Body of pancreas (tissue), 4 donors: ENCODE measurements around the gene GLT8D1. TPM values are rescaled to one million over a fixed set of nuclear protein-coding genes. Genes with fewer than 3 reads are reported as not detected.
"Not testable (repeated sequence)": the region's sequence is repeated elsewhere in the genome, so short reads cannot be mapped to it uniquely, and the experiment has no call there.

Experiments used
- ATAC-seq: fragments of 150-250 bp; one replicate; pipeline ENCODE4 v1.9.1; 2016
- DNase-seq, 4 donors: peaks; one replicate each; pipeline ENCODE4 v3.0.0-alpha.2; 2019
- H3K27ac ChIP-seq, 4 donors: fragments of 200-600 bp; sonication (generic); 1 replicate in 3 of 4; 2 replicates in 1 of 4; pipeline versions ENCODE4 v1.5.1 to v1.6.1; 2016 to 2019; ENCODE audit warnings: mild to moderate bottlenecking in 1 of 4, mixed read lengths in 1 of 4, moderate library complexity in 1 of 4
- H3K27me3 ChIP-seq, 2 donors: fragments of 200-600 bp; sonication (generic); one replicate each; pipeline ENCODE4 v1.6.0; 2016; ENCODE audit warnings: mild to moderate bottlenecking in 1 of 2
- H3K36me3 ChIP-seq, 2 donors: fragments of 200-600 bp; sonication (generic); replicated peaks in 1 of 2; 2 replicates each; pipeline ENCODE4 v1.5.1; 2016; ENCODE audit warnings: low read depth in 2 of 2; ENCODE audit not compliant: insufficient read depth in 1 of 2
- H3K4me1 ChIP-seq: fragments of 200-600 bp; sonication (generic); one replicate; pipeline ENCODE4 v1.6.0; 2016
- H3K4me3 ChIP-seq, 2 donors: fragments of 200-600 bp; sonication (generic); 1 replicate in 1 of 2; 2 replicates in 1 of 2; pipeline ENCODE4 v1.5.1; 2016 to 2019
- H3K9me3 ChIP-seq, 3 donors: fragments of 200-600 bp; sonication (generic); 1 replicate in 2 of 3; 2 replicates in 1 of 3; pipeline ENCODE4 v1.5.1; 2016
- POLR2A ChIP-seq, 3 donors: fragments of 450-650 bp; IDR thresholded peaks; one replicate each; pipeline ENCODE4 v1.6.1; 2016; ENCODE audit warnings: antibody characterized with exemption in 3 of 3, mild to moderate bottlenecking in 2 of 3
- WGBS, 2 donors: methylation state at CpG; one replicate each; pipeline ENCODE4 v1.1.5; 2017; 5-methylcytosine and 5-hydroxymethylcytosine counted together
- intact Hi-C: fragments of 100-400 bp; cut with DNase I; formaldehyde crosslinking; loops from one replicate; pipeline ENCODE4 v1.15.1; 2023
- total RNA-seq, 2 donors: library from RNA; depleted of rRNA; stranded (reverse); fragments of >200 nt; gene quantifications; one replicate each; pipeline ENCODE4 v1.1.0, GENCODE V29; 2016
- TF ChIP-seq, protein P1 (sequence below), 7 experiments: fragments of 450-650 bp in 4 of 7; fragments of 200-600 bp in 3 of 7; sonication (generic) in 3 of 7; IDR thresholded peaks; one replicate each; pipeline ENCODE4 v1.5.1; 2016 to 2019; ENCODE audit warnings: antibody characterized with exemption in 7 of 7

GLT8D1 gene
- total RNA-seq, 2 donors from 2014 or later: 43.8 to 92.0 TPM

DNA sequence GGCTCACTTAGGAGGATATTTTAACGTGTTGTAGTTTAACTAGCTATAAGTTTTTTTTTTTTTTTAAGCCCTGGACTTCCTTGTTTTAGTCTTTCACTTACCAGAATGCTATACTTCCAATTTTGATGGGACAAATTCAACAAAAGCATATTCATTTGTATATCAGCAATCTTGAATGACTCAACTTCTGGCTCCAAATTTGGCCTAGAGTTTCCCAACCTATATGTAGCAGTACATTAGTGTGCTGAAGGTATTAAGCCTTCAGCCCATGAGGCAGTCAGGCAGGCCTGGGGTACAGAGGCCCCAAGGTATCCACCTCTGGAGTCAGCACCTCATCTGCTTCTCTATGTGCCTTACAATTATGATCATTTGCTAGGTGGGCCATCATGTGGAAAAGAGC, 25.8 kb downstream of the GLT8D1 start:
- no peak for TF ChIP-seq POLR2A (IDR thresholded peaks at IDR 0.05)
- TF ChIP-seq, protein P1, sequence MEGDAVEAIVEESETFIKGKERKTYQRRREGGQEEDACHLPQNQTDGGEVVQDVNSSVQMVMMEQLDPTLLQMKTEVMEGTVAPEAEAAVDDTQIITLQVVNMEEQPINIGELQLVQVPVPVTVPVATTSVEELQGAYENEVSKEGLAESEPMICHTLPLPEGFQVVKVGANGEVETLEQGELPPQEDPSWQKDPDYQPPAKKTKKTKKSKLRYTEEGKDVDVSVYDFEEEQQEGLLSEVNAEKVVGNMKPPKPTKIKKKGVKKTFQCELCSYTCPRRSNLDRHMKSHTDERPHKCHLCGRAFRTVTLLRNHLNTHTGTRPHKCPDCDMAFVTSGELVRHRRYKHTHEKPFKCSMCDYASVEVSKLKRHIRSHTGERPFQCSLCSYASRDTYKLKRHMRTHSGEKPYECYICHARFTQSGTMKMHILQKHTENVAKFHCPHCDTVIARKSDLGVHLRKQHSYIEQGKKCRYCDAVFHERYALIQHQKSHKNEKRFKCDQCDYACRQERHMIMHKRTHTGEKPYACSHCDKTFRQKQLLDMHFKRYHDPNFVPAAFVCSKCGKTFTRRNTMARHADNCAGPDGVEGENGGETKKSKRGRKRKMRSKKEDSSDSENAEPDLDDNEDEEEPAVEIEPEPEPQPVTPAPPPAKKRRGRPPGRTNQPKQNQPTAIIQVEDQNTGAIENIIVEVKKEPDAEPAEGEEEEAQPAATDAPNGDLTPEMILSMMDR (IDR thresholded peaks at IDR 0.05): no peak
- H3K27me3 ChIP-seq: no peaks in the 10 kb centered on the region
- H3K4me3 ChIP-seq: no peak overlapping the region
- WGBS, 2 donors: 12 to 18% methylated on average over 1 of the region's 1 CpG
- H3K9me3 ChIP-seq: peaks cover 0 to 4% (median 0%) of the 10 kb centered on the region in 3 donors
- DNase-seq (no peak), ATAC-seq (no peak)
- peak overlapping the region in 1 of 4 donors; percentile 43 for H3K27ac ChIP-seq
- intact Hi-C loops: no loop called here
- peaks cover 43% of the 10 kb centered on the region for H3K4me1 ChIP-seq
- peaks cover 8 to 22% of the 10 kb centered on the region in 2 donors for H3K36me3 ChIP-seq

DNA sequence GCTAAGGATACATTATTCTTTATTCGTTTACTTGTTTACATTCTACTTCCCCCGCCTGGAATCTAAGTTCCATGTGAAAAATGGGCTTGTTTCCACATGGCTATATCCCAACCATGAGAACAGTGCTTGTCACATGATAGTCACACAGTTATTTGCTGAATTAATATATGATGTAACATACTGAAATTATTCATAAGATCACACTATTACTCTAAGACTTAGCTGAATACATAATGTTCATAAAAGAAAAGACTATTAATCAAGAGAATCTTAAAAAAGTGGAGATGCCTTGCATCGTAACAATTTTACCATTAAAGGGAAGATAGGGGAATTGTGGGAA, 26.4 kb downstream of the GLT8D1 start:
- TF ChIP-seq, protein P1 (IDR thresholded peaks at IDR 0.05): no peak
- no peak for TF ChIP-seq POLR2A (IDR thresholded peaks at IDR 0.05)
- H3K9me3 ChIP-seq: peaks cover 0 to 4% (median 0%) of the 10 kb centered on the region in 3 donors
- intact Hi-C loops: no loop called here
- DNase-seq (no peak), ATAC-seq (no peak)
- H3K27me3 ChIP-seq: no peaks in the 10 kb centered on the region
- WGBS, 2 donors: 48 to 58% methylated on average over 3 of the region's 3 CpGs
- H3K4me3 ChIP-seq: no peak overlapping the region
- peaks cover 36% of the 10 kb centered on the region for H3K4me1 ChIP-seq
- H3K27ac ChIP-seq: peak overlapping the region in 1 of 4 donors; percentile 43
- H3K36me3 ChIP-seq: peaks cover 8 to 22% of the 10 kb centered on the region in 2 donors

DNA sequence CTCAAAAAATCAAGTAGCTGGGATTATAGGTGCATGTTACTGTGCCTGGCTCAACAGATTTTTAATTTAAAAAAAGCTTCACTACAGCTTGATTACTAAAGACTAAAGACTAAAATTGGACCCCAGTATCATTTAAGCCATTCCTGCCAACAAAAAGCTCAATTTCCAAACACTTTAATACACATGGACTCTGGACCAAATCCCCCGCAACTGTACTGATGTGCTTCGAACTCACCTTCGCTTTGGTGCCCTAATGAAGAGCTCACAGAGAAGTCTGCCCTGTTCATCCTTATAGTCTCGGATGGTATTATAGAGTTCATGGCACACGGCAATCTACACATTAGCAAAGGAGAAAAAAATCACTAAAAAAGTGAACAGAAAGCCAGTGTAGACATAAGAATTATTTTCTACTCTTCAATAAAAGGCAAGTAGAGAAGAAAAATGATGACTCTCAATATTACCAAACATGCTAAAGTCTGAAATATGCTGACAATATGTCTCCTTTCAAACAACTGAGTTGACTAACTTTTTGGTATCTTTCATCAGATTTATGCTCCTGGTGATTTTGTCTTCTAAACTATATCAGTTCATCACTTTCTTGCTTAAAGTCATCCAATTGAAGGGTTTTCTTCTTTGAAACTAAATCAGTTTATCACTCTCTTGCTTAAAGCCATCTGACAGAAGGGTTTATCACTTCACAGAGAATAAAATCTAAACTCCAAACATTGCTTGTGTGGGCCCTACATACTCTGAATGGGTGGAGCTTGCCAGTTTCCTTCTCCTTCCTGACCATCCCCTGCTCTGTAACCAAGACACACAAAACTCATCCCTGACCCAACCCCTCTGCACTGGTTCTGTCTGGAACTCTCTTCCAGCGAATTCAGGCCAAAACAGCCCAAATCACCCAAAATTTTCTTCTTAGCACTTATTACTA, 27.1 kb downstream of the GLT8D1 start:
- no peak for DNase-seq
- peaks cover 30% of the 10 kb centered on the region for H3K4me1 ChIP-seq
- H3K27ac ChIP-seq: no peak overlapping the region
- peaks cover 8 to 22% of the 10 kb centered on the region in 2 donors for H3K36me3 ChIP-seq
- H3K4me3 ChIP-seq: no peak overlapping the region
- 94 to 96% methylated on average over 6 of the region's 6 CpGs for WGBS, 2 donors
- H3K27me3 ChIP-seq: no peaks in the 10 kb centered on the region
- TF ChIP-seq POLR2A (IDR thresholded peaks at IDR 0.05): no peak
- TF ChIP-seq, protein P1 (IDR thresholded peaks at IDR 0.05): no peak
- intact Hi-C loops: no loop called here
- no peak for ATAC-seq
- peaks cover 0 to 4% (median 0%) of the 10 kb centered on the region in 3 donors for H3K9me3 ChIP-seq

DNA sequence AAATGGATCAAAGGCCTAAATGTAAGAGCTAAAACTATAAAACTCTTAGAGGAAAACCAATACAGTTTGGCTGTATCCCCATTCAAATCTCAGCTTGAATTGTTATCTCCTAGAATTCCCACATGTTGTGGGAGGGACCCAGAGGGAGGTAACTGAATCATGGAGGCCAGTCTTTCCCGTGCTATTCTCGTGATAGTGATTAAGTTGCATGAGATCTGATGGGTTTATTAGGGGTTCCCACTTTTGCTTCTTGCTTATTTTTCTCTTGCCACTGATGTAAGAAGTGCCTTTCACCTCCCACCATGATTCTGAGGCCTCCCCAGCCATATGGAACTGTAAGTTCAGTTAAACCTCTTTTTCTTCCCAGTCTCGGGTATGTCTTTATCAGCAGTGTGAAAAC, 29.4 kb downstream of the GLT8D1 start:
- WGBS, 2 donors: 48 to 68% methylated on average over 3 of the region's 3 CpGs
- ATAC-seq, H3K4me1 ChIP-seq, H3K4me3 ChIP-seq, intact Hi-C loops, H3K9me3 ChIP-seq, DNase-seq, H3K27ac ChIP-seq, H3K27me3 ChIP-seq: not testable (repeated sequence)
- peaks cover 8 to 30% of the 10 kb centered on the region in 2 donors for H3K36me3 ChIP-seq

DNA sequence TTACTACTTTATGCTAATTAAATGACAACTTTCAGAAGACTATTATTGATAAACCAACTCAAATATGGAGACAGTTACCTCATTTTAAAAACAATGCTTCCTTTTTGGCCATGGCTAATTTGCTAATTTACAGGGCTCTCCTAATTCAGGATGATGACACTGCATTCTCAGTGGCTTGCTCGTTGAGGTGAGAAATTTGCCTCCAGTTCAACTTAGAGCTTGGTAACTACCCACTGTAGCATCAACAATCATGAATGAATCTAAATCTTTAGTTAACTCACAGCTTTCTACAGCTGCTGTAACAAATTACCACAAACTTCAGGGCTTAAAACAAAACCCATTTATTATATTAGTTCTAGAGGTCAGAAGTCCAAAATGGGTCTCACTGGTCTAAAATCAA, 33.9 kb downstream of the GLT8D1 start:
- 58 to 69% methylated on average over 1 of the region's 1 CpG for WGBS, 2 donors
- Histone ChIP-seq H3K9me3 (no peaks in the 10 kb centered on the region), H3K27ac (no peak overlapping the region)

More for the DNA sequence above, 33.9 kb downstream of the GLT8D1 start:
- no peak for TF ChIP-seq POLR2A (IDR thresholded peaks at IDR 0.05)
- TF ChIP-seq, protein P1 (IDR thresholded peaks at IDR 0.05): no peak
- DNase-seq (no peak), ATAC-seq (no peak)
- Histone ChIP-seq H3K4me1 (no peaks in the 10 kb centered on the region), H3K4me3 (no peak overlapping the region), H3K36me3 (peaks cover 5 to 20% of the 10 kb centered on the region in 2 donors), H3K27me3 (no peaks in the 10 kb centered on the region)
- intact Hi-C loops: no loop called here
